H1 (cell line): ENCODE results near the gene CSF1. TPM values are rescaled to one million over a fixed set of nuclear protein-coding genes. Genes with fewer than 3 reads are reported as not detected.
A peak's percentile ranks its signal among the peaks of the same experiment; 100 is the strongest.

Experiments
- CTCF ChIA-PET: fragments of 300-600 bp; sonication (Branson Sonifier 250); formaldehyde crosslinking; loops from one replicate; lab custom pipeline; 2021; ENCODE audit not compliant: partially characterized antibody; lab: Charles Lee
- POLR2A ChIA-PET: fragments of 300-600 bp; sonication (Branson Sonifier 250); formaldehyde crosslinking; loops from one replicate; lab custom pipeline; 2021; ENCODE audit warnings: inconsistent platforms; ENCODE audit not compliant: partially characterized antibody; lab: Charles Lee
- DNase-seq, 2 experiments: peaks; one replicate each; pipeline versions ENCODE4 v3.0.0 to v3.0.0-alpha.2; 2010 to 2022; ENCODE audit warnings: low spot score in 2 of 2, low read depth in 1 of 2, mixed read lengths in 1 of 2
- FAIRE-seq: peaks from 2 replicates; lab custom pipeline; 2011; peaks lifted over from hg19 to GRCh38; lab: Jason Lieb, UNC
- H2AFZ ChIP-seq: 2 replicates; pipeline ENCODE4 v1.8.1; 2012; ENCODE audit warnings: low read length, inconsistent platforms
- H2AK5ac ChIP-seq: 2 replicates; pipeline ENCODE4 v1.6.1; 2013; ENCODE audit warnings: low read depth, low read length
- H2BK120ac ChIP-seq: replicated peaks from 2 replicates; pipeline ENCODE3; 2013; ENCODE audit warnings: low read depth, low read length, inconsistent platforms
- H2BK12ac ChIP-seq: 2 replicates; pipeline ENCODE4 v1.6.1; 2013; ENCODE audit warnings: low read depth, low read length
- H2BK15ac ChIP-seq: 2 replicates; pipeline ENCODE4 v1.6.1; 2013; ENCODE audit warnings: low read length
- H2BK20ac ChIP-seq: 2 replicates; pipeline ENCODE4 v1.6.1; 2013; ENCODE audit warnings: low read length
- H2BK5ac ChIP-seq: 2 replicates; pipeline ENCODE4 v1.6.1; 2013; ENCODE audit warnings: low read depth, low read length
- H3K14ac ChIP-seq: 2 replicates; pipeline ENCODE4 v1.6.1; 2013; ENCODE audit warnings: inconsistent platforms; ENCODE audit not compliant: insufficient read length
- H3K18ac ChIP-seq: 2 replicates; pipeline ENCODE4 v1.6.1; 2013; ENCODE audit warnings: low read length; ENCODE audit errors: extremely low read depth
- H3K23ac ChIP-seq: 2 replicates; pipeline ENCODE4 v1.6.1; 2013; ENCODE audit warnings: inconsistent platforms; ENCODE audit not compliant: insufficient read length
- H3K23me2 ChIP-seq: 2 replicates; pipeline ENCODE4 v1.6.1; 2013; ENCODE audit warnings: low read depth, low read length
- H3K27ac ChIP-seq: 2 replicates; pipeline ENCODE4 v1.6.1; 2011; ENCODE audit warnings: low read depth, low read length, inconsistent platforms
- H3K27me3 ChIP-seq, 4 experiments: replicated peaks in 1 of 4; 1 replicate in 1 of 4; 2 replicates in 3 of 4; pipeline versions ENCODE4 v1.6.1 to v1.8.1; 2011 to 2013; ENCODE audit warnings: low read length in 3 of 4, mild to moderate bottlenecking in 3 of 4, inconsistent platforms in 2 of 4, mixed read lengths in 2 of 4, moderate library complexity in 1 of 4; ENCODE audit not compliant: control insufficient read depth in 3 of 4, insufficient read depth in 3 of 4; ENCODE audit errors: extremely low read depth in 1 of 4
- H3K36me3 ChIP-seq, 4 experiments: 2 replicates each; pipeline versions ENCODE4 v1.6.1 to v1.8.1; 2011 to 2013; ENCODE audit warnings: mild to moderate bottlenecking in 4 of 4, low read length in 3 of 4, moderate library complexity in 2 of 4, control low read depth in 1 of 4, inconsistent platforms in 1 of 4; ENCODE audit not compliant: insufficient read depth in 4 of 4, control insufficient read depth in 2 of 4
- H3K4ac ChIP-seq: replicated peaks from 2 replicates; pipeline ENCODE3; 2013; ENCODE audit warnings: low read length, low read depth, mixed read lengths, inconsistent platforms; ENCODE audit not compliant: insufficient read length
- H3K4me1 ChIP-seq, 4 experiments: replicated peaks in 1 of 4; 1 replicate in 1 of 4; 2 replicates in 3 of 4; pipeline versions ENCODE4 v1.6.1 to v1.8.1; 2011 to 2013; ENCODE audit warnings: low read length in 3 of 4, inconsistent platforms in 2 of 4, mixed read lengths in 1 of 4; ENCODE audit not compliant: insufficient read depth in 4 of 4, control insufficient read depth in 3 of 4
- H3K4me2 ChIP-seq, 2 experiments: 2 replicates each; pipeline versions ENCODE4 v1.6.1 to v1.8.1; 2011 to 2013; ENCODE audit warnings: low read depth in 2 of 2, low read length in 2 of 2, control low read depth in 1 of 2, inconsistent platforms in 1 of 2, mild to moderate bottlenecking in 1 of 2; ENCODE audit not compliant: insufficient read depth in 1 of 2
- H3K4me3 ChIP-seq, 4 experiments: fragments of 200-600, 300-600 bp in 1 of 4; sonication (generic), shearing (Covaris generic), sonication (Bioruptor Twin) in 1 of 4; 2 replicates each; pipeline versions ENCODE4 v1.5.1 to v1.8.1; 2011 to 2016; ENCODE audit warnings: low read length in 4 of 4, low read depth in 3 of 4, control low read depth in 2 of 4, inconsistent platforms in 2 of 4, mild to moderate bottlenecking in 2 of 4, mixed read lengths in 1 of 4, moderate library complexity in 1 of 4; ENCODE audit not compliant: insufficient read depth in 2 of 4; ENCODE audit errors: extremely low read depth in 1 of 4
- H3K56ac ChIP-seq: replicated peaks from 2 replicates; pipeline ENCODE3; 2013; ENCODE audit warnings: low read depth, mild to moderate bottlenecking, mixed read lengths, low read length, inconsistent platforms; ENCODE audit not compliant: insufficient read length
- H3K79me1 ChIP-seq: 2 replicates; pipeline ENCODE4 v1.6.1; 2013; ENCODE audit warnings: low read depth, low read length, control low read depth
- H3K79me2 ChIP-seq, 2 experiments: 2 replicates each; pipeline versions ENCODE4 v1.6.1 to v1.8.1; 2012 to 2013; ENCODE audit warnings: low read length in 2 of 2, mild to moderate bottlenecking in 2 of 2, inconsistent platforms in 1 of 2; ENCODE audit not compliant: insufficient read depth in 2 of 2, control insufficient read depth in 1 of 2
- H3K9ac ChIP-seq, 4 experiments: replicated peaks in 1 of 4; 1 replicate in 1 of 4; 2 replicates in 3 of 4; pipeline versions ENCODE4 v1.6.1 to v1.8.1; 2011 to 2013; ENCODE audit warnings: low read depth in 3 of 4, low read length in 3 of 4, control low read depth in 2 of 4, mild to moderate bottlenecking in 2 of 4, moderate library complexity in 2 of 4, inconsistent platforms in 1 of 4; ENCODE audit errors: extremely low read depth in 1 of 4
- H3K9me3 ChIP-seq, 2 experiments: 2 replicates each; pipeline versions ENCODE4 v1.6.1 to v1.8.1; 2012 to 2013; ENCODE audit warnings: mild to moderate bottlenecking in 2 of 2, moderate library complexity in 2 of 2, control low read depth in 1 of 2, inconsistent platforms in 1 of 2, low read depth in 1 of 2, low read length in 1 of 2, mixed read lengths in 1 of 2; ENCODE audit not compliant: insufficient read depth in 2 of 2
- H4K20me1 ChIP-seq, 2 experiments: replicated peaks in 1 of 2; 2 replicates each; pipeline versions ENCODE3 to v1.8.1; 2011 to 2013; ENCODE audit warnings: inconsistent platforms in 2 of 2, low read length in 2 of 2, mild to moderate bottlenecking in 1 of 2; ENCODE audit not compliant: insufficient read depth in 2 of 2, control insufficient read depth in 1 of 2
- H4K5ac ChIP-seq: 2 replicates; pipeline ENCODE4 v1.6.1; 2013; ENCODE audit warnings: low read length, low read depth, mixed read lengths, inconsistent platforms; ENCODE audit not compliant: insufficient read length
- H4K8ac ChIP-seq: 2 replicates; pipeline ENCODE4 v1.8.0; 2013; ENCODE audit warnings: mild to moderate bottlenecking, moderate library complexity, low read length, inconsistent platforms; ENCODE audit not compliant: insufficient read depth; ENCODE audit errors: extremely low read depth
- H4K91ac ChIP-seq: replicated peaks from 2 replicates; pipeline ENCODE3; 2013; ENCODE audit warnings: low read length, mixed read lengths, inconsistent platforms; ENCODE audit not compliant: insufficient read length
- CHD2 ChIP-seq: IDR thresholded peaks from 2 replicates; pipeline ENCODE4 v1.6.1; 2012; ENCODE audit warnings: low read length, improper control_type of control experiment
- SAP30 ChIP-seq: fragments of 300-600 bp; sonication (generic); IDR thresholded peaks from 2 replicates; pipeline ENCODE4 v1.7.1; 2012; ENCODE audit warnings: low read length, moderate library complexity, mild to moderate bottlenecking, inconsistent platforms; ENCODE audit not compliant: insufficient read depth, insufficient replicate concordance
- WGBS, 2 experiments: shearing (Covaris generic) in 1 of 2; methylation state at CpG; one replicate each; pipeline versions ENCODE4 v1.1.6 to v1.1.7; 2013 to 2015; ENCODE audit warnings: low lambda C conversion rate in 2 of 2, mixed read lengths in 2 of 2, inconsistent platforms in 1 of 2, low coverage in 1 of 2, missing lambda C conversion rate in 1 of 2; ENCODE audit not compliant: insufficient replicate concordance in 2 of 2, insufficient coverage in 1 of 2, insufficient read length in 1 of 2; ENCODE audit errors: extremely low coverage in 1 of 2, missing lambda C conversion rate in 1 of 2; 5-methylcytosine and 5-hydroxymethylcytosine counted together
- polyA plus RNA-seq, 7 experiments: library from polyadenylated mRNA; depleted of rRNA in 3 of 7; stranded (reverse) in 5 of 7; unstranded in 2 of 7; fragments of >200 nt in 5 of 7; fragments of 200-250 nt in 2 of 7; gene quantifications; 1 replicate in 5 of 7; 2 replicates in 1 of 7; 4 replicates in 1 of 7; pipeline versions ENCODE4 v1.2.1 to v1.2.3, GENCODE V29; 2011 to 2013; ENCODE audit warnings: missing spikeins in 2 of 7, mixed read lengths in 2 of 7
- total RNA-seq: library from RNA; stranded (reverse); fragmentation: NEBNext Ultra II Directional; extraction: Animal tissue kit (Norgen Biotek cat#: 25700); gene quantifications from 2 replicates; pipeline ENCODE4 v1.2.1, GENCODE V29; 2021

CSF1 gene
- total and polyA plus RNA-seq, 2 of the 8 experiments (the other 6 are each of a cell fraction or from before 2014, with no cell fraction given), result 3.3 to 5.4 TPM

DNA sequence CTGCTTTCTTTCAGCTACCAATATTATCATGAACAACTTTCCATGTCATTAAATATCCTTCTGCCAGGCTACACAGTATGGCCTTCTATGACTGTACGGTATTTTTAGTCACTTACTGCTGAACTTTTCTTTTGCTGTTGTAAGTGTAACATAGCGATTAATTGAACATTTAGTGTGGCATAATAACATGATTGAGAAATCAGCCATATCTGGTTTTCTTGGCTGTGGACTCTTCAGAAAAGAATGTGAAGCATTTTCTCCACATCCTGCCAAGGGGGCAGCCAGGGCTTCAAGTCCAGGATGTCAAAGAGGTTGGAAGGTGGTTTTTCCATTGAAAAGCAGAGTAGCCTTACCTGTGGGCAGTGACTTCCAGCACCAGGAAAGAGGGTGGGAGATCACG lies 65.1 kb downstream of the CSF1 start:
- H4K20me1 ChIP-seq, result no peaks in the 10 kb centered on the region
- POLR2A ChIA-PET, result no interaction called here
- no peak overlapping the region for H4K8ac ChIP-seq
- TF ChIP-seq SAP30 (no peak), CHD2 (no peak)

More for the DNA sequence above, 65.1 kb downstream of the CSF1 start:
- no peak overlapping the region for H3K4ac ChIP-seq
- no peaks in the 10 kb centered on the region for H3K27me3 ChIP-seq
- 80% methylated on average over 3 of the region's 3 CpGs; no CpG with 5 or more reads in 1 of the 2 experiments for whole genome bisulfite sequencing, 2 experiments
- DNase-seq, result no peak
- H3K27ac ChIP-seq, result no peak overlapping the region
- H3K18ac ChIP-seq, result no peak overlapping the region
- H3K79me2 ChIP-seq, result no peaks in the 10 kb centered on the region
- H3K23me2 ChIP-seq, result no peaks in the 10 kb centered on the region
- H2BK15ac ChIP-seq, result no peak overlapping the region
- no peak overlapping the region for H3K9ac ChIP-seq
- H3K4me3 ChIP-seq, result no peak overlapping the region
- H2BK12ac ChIP-seq, result 0 out of 2 replicates have a peak overlapping the region, but pooled peaks have one; percentile 68
- H4K5ac ChIP-seq, result no peak overlapping the region
- H2BK20ac ChIP-seq, result no peak overlapping the region
- H2BK5ac ChIP-seq, result no peak overlapping the region
- no peak overlapping the region for H3K4me2 ChIP-seq
- CTCF ChIA-PET, result interaction anchor here (0.8 to 18.1 kb wide), 5 partner anchors 9 to 194 kb away, joined by 3 to 700 read pairs (median 4); partner anchors contain the start of gene AHCYL1
- no peak overlapping the region for H3K14ac ChIP-seq
- H3K23ac ChIP-seq, result no peak overlapping the region
- no peak for FAIRE-seq
- H2AK5ac ChIP-seq, result no peak overlapping the region
- no peak overlapping the region for H2BK120ac ChIP-seq
- no peak overlapping the region for H4K91ac ChIP-seq
- no peaks in the 10 kb centered on the region for H3K36me3 ChIP-seq
- no peak overlapping the region for H3K56ac ChIP-seq
- no peak overlapping the region for H2AFZ ChIP-seq
- no peaks in the 10 kb centered on the region for H3K79me1 ChIP-seq
- H3K4me1 ChIP-seq, result no peaks in the 10 kb centered on the region
- no peaks in the 10 kb centered on the region for H3K9me3 ChIP-seq
